Osteoblast (primary cell): ENCODE results near the gene SLC13A5. TPM values are rescaled to one million over a fixed set of nuclear protein-coding genes. Genes with fewer than 3 reads are reported as not detected.

Experiments used
- DNase-seq: peaks from one replicate; pipeline ENCODE4 v3.0.0; 2011; ENCODE audit warnings: low spot score, mixed read lengths; ENCODE audit not compliant: insufficient read length; ENCODE audit errors: missing footprints
- H2AFZ ChIP-seq: 2 replicates; pipeline ENCODE4 v1.6.0; 2011; ENCODE audit warnings: mild to moderate bottlenecking, low read length
- H3K27ac ChIP-seq: 2 replicates; pipeline ENCODE4 v1.5.1; 2011; ENCODE audit warnings: mild to moderate bottlenecking, low read depth, low read length, moderate library complexity
- H3K27me3 ChIP-seq: 2 replicates; pipeline ENCODE4 v1.6.0; 2012; ENCODE audit warnings: mild to moderate bottlenecking, control low read depth, inconsistent platforms, low read length, moderate library complexity; ENCODE audit not compliant: insufficient read depth
- H3K36me3 ChIP-seq: 2 replicates; pipeline ENCODE4 v1.5.1; 2011; ENCODE audit warnings: mild to moderate bottlenecking, low read length, control low read depth, moderate library complexity; ENCODE audit not compliant: insufficient read depth
- H3K4me1 ChIP-seq: 2 replicates; pipeline ENCODE4 v1.5.1; 2011; ENCODE audit warnings: mild to moderate bottlenecking, low read length, control low read depth, moderate library complexity; ENCODE audit not compliant: insufficient read depth
- H3K4me2 ChIP-seq: 2 replicates; pipeline ENCODE4 v1.6.0; 2011; ENCODE audit warnings: mild to moderate bottlenecking, low read length; ENCODE audit not compliant: insufficient read depth
- H3K4me3 ChIP-seq: fragments of 200-600 bp; sonication (generic); 3 replicates; pipeline ENCODE4 v1.5.1; 2012; ENCODE audit warnings: mild to moderate bottlenecking, low read length, inconsistent platforms; ENCODE audit not compliant: insufficient read depth
- H3K79me2 ChIP-seq: 2 replicates; pipeline ENCODE4 v1.6.0; 2012; ENCODE audit warnings: mild to moderate bottlenecking, low read length, control low read depth, inconsistent platforms; ENCODE audit not compliant: insufficient read depth
- H3K9me3 ChIP-seq: 2 replicates; pipeline ENCODE4 v1.5.1; 2011; ENCODE audit warnings: low read depth, low read length, control low read depth
- H4K20me1 ChIP-seq: 2 replicates; pipeline ENCODE4 v1.6.0; 2012; ENCODE audit warnings: mild to moderate bottlenecking, low read length, control low read depth; ENCODE audit not compliant: insufficient read depth
- CTCF ChIP-seq: IDR thresholded peaks from 2 replicates; pipeline ENCODE4 v1.5.1; 2011; ENCODE audit warnings: mild to moderate bottlenecking, low read depth, low read length, moderate library complexity; ENCODE audit errors: extremely low read depth
- total RNA-seq: library from RNA; depleted of rRNA; stranded (reverse); fragments of >200 nt; gene quantifications from 2 replicates; pipeline ENCODE4 v1.2.3, GENCODE V29; 2012

The SLC13A5 gene
- total RNA-seq, 1 donor: not detected

- peak within 1 kb of the TSS; percentile 90 for H3K27ac ChIP-seq
- peaks cover 4% of the 10 kb centered on the region for H3K36me3 ChIP-seq
- no peaks in the 10 kb centered on the region for H4K20me1 ChIP-seq
- H3K27me3 ChIP-seq: no peaks in the 10 kb centered on the region
- peaks cover 40% of the 10 kb centered on the region for H3K4me1 ChIP-seq
- DNase-seq: peak; percentile 85
- H3K4me2 ChIP-seq: peak within 1 kb of the TSS; percentile 95
- H2AFZ ChIP-seq: peak within 1 kb of the TSS; percentile 97
- H3K4me3 ChIP-seq: peak within 1 kb of the TSS; percentile 75
- H3K9me3 ChIP-seq: no peaks in the 10 kb centered on the region
- H3K79me2 ChIP-seq: no peaks in the 10 kb centered on the region
- no peak for TF ChIP-seq CTCF
These were observed 42.6 kb upstream of the SLC13A5 start, which contains the start of gene XAF1 for GRCh38 chr17:6755731-6756184. Gene XAF1 (plus strand): TSS chr17:6756046. CDS start chr17:6756079, 33 bp downstream.

GRCh38 chr17:6755281-6755680 lies 42.1 kb upstream of the SLC13A5 start:
- peak overlapping the region; percentile 95 for H3K4me2 ChIP-seq
- peak overlapping the region; percentile 97 for H2AFZ ChIP-seq
- peaks cover 40% of the 10 kb centered on the region for H3K4me1 ChIP-seq
- H3K36me3 ChIP-seq: peaks cover 4% of the 10 kb centered on the region
- H3K27me3 ChIP-seq: no peaks in the 10 kb centered on the region
- no peaks in the 10 kb centered on the region for H4K20me1 ChIP-seq
- H3K27ac ChIP-seq: peak overlapping the region; percentile 90
- no peaks in the 10 kb centered on the region for H3K79me2 ChIP-seq
- H3K4me3 ChIP-seq: peak overlapping the region; percentile 75
- DNase-seq: no peak
- no peaks in the 10 kb centered on the region for H3K9me3 ChIP-seq
- TF ChIP-seq CTCF: no peak

GRCh38 chr17:6753546-6753945 lies 40.4 kb upstream of the SLC13A5 start:
- peak overlapping the region; percentile 99 for H3K27ac ChIP-seq
- no peaks in the 10 kb centered on the region for H3K27me3 ChIP-seq
- no peak overlapping the region for H3K4me3 ChIP-seq
- no peak for TF ChIP-seq CTCF
- no peaks in the 10 kb centered on the region for H4K20me1 ChIP-seq
- H3K4me1 ChIP-seq: peaks cover 40% of the 10 kb centered on the region
- H3K4me2 ChIP-seq: peak overlapping the region; percentile 75
- H3K36me3 ChIP-seq: no peaks in the 10 kb centered on the region
- H3K79me2 ChIP-seq: no peaks in the 10 kb centered on the region
- peak overlapping the region; percentile 44 for H2AFZ ChIP-seq
- H3K9me3 ChIP-seq: no peaks in the 10 kb centered on the region
- DNase-seq: no peak

GRCh38 chr17:6753006-6753445 lies 39.9 kb upstream of the SLC13A5 start:
- H3K9me3 ChIP-seq: no peaks in the 10 kb centered on the region
- no peak for DNase-seq
- no peaks in the 10 kb centered on the region for H3K79me2 ChIP-seq

More at GRCh38 chr17:6753006-6753445, 39.9 kb upstream of the SLC13A5 start:
- no peaks in the 10 kb centered on the region for H3K36me3 ChIP-seq
- no peaks in the 10 kb centered on the region for H4K20me1 ChIP-seq
- H3K27me3 ChIP-seq: no peaks in the 10 kb centered on the region
- H3K4me3 ChIP-seq: peak overlapping the region; percentile 30
- peak overlapping the region; percentile 75 for H3K4me2 ChIP-seq
- no peak for TF ChIP-seq CTCF
- H3K4me1 ChIP-seq: peaks cover 40% of the 10 kb centered on the region
- H3K27ac ChIP-seq: peak overlapping the region; percentile 99
- H2AFZ ChIP-seq: peak overlapping the region; percentile 44
